ENCODE measurements around the gene TSC22D1. TPM values are rescaled to one million over a fixed set of nuclear protein-coding genes. Genes with fewer than 3 reads are reported as not detected.

The TSC22D1 gene
- total RNA-seq, 1 donor from 2014 or later: 7.0 TPM

DNA sequence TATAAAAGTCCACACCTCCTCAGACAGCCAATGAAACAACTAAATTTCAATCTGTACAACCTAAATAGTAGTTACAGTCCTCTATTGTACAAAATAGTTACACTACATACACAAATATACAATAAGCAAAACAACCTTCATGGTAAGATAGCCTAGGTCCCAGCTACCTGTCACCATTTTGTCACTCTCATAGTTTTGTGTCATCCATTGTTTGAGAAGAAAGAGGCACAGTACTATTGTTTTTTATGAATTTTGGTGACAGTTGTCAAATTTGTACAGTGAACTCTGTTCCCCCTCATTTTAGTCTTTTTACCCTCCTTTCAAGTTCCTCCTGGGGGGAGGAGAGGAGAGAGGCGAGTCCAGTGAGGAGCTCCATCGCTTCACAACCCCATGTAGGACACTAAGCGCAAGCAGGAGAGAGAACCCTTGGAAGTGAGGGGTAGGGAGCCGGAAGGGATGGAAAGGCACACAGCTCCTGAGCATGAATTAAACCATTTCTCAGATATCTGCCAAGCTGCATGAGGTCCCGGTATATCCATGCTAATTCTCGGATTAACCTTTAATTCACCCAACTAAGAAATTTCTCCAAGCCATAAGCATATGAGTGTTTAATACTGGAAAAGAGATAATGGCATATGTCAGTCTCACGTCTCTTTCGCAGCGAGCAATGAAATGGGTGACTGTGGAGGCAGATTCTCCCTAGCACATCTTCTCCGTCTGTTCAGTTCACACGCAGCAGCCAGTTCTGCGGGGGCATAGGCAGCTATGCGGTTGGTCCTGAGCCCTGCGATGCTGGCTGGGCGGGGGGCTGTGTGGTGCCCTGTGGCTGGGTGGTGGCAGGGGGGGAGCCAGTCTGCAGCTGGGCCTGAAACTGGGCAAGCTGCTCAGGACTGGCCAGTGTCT is 142.0 kb downstream of the TSC22D1 start:
- intact Hi-C loops (cut with micrococcal nuclease): no loop called here

DNA sequence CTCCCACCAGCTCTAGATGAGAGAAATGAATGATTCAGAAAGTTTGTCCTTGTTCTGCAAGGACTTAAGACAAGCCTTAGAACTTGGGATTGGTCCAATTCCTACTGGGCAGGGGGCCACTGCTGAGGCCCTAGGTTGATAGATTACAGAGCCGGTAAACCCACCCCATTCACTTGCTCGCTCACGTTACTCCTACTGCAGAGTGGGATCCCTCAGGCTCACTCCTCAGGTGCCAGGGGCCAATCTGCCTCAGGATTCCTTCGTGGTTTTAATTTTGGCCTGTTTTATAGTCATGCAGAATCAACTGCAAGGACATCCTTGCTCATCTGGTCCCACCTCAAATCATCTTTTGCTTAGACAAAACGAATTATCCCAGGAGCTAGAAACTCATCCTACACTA is 143.5 kb downstream of the TSC22D1 start:
- intact Hi-C loops (cut with micrococcal nuclease): no loop called here

DNA sequence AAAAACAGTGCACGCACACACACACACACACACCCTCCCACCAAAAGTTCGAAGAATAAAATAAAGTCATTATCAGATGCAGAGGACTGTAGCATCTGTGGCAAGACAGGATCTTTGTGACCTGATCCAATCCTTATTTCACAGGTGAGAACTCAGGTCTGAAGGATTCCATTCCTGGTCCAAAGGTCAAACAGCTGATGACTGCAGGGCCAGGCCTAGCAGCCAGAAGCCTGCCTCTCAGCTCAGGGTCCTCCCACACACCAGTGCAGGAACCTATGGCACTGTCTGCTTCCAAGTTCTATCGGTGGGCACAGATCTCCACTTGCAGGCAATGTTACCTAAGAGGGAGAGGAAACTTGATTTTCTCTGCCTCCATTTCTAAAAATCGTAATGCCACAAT is 145.0 kb downstream of the TSC22D1 start:
- intact Hi-C loops (cut with micrococcal nuclease): no loop called here

GRCh38 chr13:44429311-44429710 is 146.8 kb downstream of the TSC22D1 start:
- intact Hi-C loops (cut with micrococcal nuclease): no loop called here

- intact Hi-C loops (cut with micrococcal nuclease): no loop called here
Observed at GRCh38 chr13:44426461-44426860, 149.7 kb downstream of the TSC22D1 start.

GRCh38 chr13:44425815-44426078 is 150.4 kb downstream of the TSC22D1 start:
- intact Hi-C loops (cut with micrococcal nuclease): no loop called here

- intact Hi-C loops (cut with micrococcal nuclease): no loop called here
Observed at GRCh38 chr13:44425041-44425814, 150.9 kb downstream of the TSC22D1 start.

DNA sequence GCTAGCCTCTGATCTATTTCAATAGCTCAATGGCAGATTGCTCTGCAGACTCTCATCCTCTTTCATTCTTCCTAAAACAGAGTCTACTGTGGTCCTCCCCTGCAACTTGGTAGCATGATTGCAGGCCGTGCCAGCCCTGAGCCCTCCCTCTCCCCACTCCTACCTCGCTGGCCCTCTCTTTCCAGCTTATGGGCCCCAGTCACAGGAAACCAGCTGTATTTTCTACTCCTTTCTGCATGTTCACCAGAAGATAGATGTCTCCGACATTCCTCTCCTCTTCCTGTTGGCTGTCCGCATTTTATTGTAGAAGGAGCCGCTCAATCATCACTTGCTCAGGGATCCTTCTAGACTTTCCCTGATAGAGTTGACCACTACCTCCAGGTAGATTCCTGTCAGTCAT is 152.3 kb downstream of the TSC22D1 start:
- intact Hi-C loops (cut with micrococcal nuclease): no loop called here

- intact Hi-C loops (cut with micrococcal nuclease): no loop called here
Observed at GRCh38 chr13:44422755-44423643, 153.1 kb downstream of the TSC22D1 start.

GRCh38 chr13:44421853-44422525 is 154.1 kb downstream of the TSC22D1 start:
- intact Hi-C loops (cut with micrococcal nuclease): no loop called here

DNA sequence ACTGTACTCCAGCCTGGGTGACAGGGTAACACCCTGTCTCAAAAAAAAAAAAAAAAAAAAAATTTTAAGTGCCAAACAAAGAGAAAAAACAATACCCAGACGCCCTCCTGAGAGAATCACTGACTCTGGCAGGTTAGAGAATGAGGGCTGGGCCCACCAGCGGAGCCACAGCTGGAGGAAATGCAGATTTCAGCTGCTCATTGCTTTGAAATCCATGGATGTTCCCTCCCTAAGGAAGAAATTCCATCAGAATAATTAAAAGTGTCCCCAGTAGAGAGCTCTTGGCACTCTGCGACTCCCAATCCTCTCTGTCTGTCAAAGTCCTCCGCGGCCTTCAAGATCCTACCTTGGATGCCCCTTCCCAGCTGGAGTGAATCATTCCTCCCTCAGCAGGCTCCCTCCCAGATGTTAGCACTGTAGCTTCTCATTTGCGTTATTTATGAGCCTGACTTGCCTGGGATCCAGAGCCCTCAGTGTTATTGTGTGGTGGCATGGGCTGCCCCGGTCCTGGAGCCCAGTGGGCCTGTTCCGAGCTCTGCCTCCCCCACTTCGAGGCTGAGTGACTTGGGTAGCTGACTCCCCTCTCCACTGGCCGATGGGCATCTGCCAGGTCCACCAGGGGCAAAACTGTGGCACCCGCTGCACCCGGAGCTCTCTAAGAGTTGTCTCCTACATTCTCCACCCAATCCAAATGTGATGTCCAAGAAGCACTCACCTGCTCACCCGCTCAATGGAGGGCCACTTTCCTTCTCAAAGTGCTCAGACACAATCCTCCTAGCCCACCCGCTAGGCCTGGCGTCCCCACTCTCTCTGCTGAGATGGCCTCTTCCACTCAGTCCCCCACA is 155.5 kb downstream of the TSC22D1 start:
- intact Hi-C loops (cut with micrococcal nuclease): no loop called here

GRCh38 chr13:44417876-44418275 is 158.3 kb downstream of the TSC22D1 start:
- intact Hi-C loops (cut with micrococcal nuclease): no loop called here

GRCh38 chr13:44417446-44417845 is 158.7 kb downstream of the TSC22D1 start:
- intact Hi-C loops (cut with micrococcal nuclease): no loop called here

DNA sequence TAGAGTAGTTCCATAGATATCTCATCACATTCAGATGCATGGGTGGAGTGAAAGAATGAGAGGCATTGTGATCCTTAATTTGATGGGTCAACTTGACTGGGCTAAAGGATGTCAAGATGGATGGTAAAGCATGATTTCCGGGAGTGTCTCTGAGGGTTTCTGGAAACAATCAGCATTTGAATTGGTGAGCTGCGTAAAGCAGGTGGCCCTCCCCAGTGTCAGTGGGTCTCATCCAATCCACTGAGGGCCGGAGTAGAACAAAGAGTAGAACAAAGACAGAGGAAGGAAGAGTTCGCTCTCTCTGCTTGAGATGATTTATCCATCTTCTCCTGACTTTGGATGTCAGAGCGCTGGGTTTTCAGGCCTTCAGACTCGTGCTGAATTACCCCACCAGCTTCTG is 159.4 kb downstream of the TSC22D1 start:
- intact Hi-C loops (cut with micrococcal nuclease): no loop called here

DNA sequence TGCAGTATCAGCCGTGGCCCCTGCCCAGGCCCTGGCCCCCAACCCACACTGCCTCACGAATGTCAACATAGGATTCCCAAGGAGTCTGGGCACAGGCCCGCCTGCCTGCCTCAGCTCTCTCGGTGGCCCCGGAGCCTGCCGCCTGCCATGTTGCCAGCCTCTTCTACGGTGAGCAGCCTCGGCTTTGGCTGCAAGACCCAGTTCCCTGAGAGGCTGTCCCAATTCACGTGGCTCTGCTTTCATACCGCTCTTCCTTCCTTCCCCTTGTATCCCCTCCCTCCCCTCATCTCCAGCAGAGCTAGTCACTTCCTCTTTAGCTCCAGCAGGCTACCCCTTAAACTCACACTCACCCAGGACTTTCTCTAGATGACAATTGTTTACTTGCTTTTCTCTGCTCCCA is 159.8 kb downstream of the TSC22D1 start:
- intact Hi-C loops (cut with micrococcal nuclease): no loop called here

DNA sequence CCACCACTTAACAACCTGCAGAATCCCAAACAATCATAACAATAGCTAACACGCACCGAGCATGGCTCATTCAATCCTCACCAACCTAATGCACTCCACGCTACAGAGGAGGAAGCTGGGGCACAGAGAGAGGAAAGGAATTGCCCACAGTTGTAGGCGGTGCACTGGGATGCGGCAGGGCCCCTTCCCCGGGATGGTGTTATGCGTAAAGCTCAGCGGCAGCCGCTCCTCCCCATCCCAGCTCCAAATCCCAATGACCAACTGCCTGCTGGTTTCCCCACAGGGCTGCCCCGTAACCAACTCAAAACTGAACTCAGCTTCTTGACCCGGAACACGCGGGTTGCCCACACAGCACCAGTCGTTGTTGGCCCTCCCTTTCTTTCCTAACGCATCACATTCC is 160.3 kb downstream of the TSC22D1 start:
- intact Hi-C loops (cut with micrococcal nuclease): no loop called here

DNA sequence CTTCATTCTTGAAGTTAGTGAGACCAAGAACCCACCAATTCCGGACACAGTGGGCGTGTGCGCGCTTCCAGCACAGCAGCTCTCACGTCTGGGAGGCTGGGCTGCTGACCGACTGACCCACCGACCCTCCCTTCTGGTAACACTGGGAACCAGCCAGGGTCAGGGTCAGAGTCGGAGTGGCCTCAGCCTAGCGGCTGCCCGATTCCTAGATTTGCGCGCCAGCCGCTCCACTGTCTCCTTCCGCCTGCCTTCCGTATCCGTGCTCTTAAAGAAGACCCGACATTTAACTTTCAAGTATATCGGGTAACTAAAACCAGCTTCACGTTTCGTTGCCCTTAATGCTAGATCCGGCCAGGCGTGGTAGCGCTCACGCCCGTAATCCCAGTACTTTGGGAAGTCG is 161.4 kb downstream of the TSC22D1 start:
- intact Hi-C loops (cut with micrococcal nuclease): no loop called here

DNA sequence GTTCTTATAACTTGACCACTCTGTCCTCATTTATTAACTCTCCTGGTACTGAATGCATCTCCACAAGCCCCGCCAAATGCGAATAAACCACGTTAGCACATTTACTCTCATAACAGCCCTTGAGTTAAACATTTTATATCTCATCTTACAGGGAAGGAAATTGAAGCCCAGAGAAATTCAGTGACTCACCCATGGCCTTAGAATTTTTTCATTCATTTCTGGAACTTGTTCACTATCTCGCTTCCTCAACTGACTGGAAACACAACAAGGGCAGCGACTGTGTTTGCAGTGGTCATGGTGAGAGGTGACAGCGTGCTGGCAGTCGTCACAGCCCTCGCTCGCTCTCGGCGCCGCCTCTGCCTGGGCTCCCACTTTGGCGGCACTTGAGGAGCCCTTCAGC is 163.0 kb downstream of the TSC22D1 start:
- intact Hi-C loops (cut with micrococcal nuclease): no loop called here

DNA sequence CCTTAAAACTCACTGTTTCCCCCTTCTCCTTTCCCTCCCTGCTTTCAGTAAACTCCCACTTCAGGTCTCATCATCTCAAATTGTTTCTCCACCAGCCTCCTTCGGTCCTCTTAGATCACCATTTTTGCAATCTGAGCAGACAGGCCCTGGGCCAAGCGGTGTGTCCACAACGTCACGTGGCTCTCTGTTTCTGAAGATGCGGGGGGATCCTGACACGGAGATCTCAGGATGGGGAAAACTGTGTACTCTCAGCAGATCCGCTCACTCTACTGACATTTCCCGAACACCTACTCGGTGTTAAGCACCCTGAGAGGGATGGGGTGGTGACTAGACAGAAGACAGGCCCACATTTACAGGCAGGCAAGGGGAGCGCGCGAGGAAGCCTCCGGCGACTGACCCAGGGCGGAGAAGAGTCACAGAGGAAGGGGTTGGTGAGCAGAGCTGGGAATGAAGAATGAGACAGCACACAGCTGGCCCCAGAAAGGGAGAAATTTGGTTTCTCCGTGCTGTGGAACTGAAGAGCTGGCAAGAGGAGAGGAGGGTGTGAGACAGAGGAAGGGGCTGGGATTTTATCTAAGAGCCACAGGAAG is 163.7 kb downstream of the TSC22D1 start:
- intact Hi-C loops (cut with micrococcal nuclease): no loop called here

GRCh38 chr13:44411841-44412240 is 164.3 kb downstream of the TSC22D1 start:
- intact Hi-C loops (cut with micrococcal nuclease): no loop called here
